ENCODE measurements around the gene ARHGAP28.

DNA sequence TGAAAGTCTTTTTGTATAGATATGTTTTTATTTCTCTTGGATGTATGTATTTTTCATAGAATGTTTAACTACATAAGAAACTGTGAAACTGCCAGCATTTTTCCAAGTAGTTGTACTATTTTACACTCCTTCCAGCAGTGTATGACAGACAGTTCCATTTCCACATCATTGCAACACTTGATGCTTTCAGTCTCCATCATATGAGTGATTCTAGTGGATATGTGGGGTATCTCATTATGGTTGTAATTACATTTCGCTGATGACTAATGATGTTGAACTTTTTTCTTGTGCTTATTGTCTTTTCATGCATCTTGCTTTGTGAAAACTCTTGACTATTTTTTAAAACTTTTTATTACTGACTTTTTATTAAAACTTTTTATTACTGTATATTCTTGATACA lies 101.4 kb downstream of the ARHGAP28 start:
- TF ChIP-seq POLR2A (IDR thresholded peaks at IDR 0.05) = no peak
- TF ChIP-seq, protein P1, sequence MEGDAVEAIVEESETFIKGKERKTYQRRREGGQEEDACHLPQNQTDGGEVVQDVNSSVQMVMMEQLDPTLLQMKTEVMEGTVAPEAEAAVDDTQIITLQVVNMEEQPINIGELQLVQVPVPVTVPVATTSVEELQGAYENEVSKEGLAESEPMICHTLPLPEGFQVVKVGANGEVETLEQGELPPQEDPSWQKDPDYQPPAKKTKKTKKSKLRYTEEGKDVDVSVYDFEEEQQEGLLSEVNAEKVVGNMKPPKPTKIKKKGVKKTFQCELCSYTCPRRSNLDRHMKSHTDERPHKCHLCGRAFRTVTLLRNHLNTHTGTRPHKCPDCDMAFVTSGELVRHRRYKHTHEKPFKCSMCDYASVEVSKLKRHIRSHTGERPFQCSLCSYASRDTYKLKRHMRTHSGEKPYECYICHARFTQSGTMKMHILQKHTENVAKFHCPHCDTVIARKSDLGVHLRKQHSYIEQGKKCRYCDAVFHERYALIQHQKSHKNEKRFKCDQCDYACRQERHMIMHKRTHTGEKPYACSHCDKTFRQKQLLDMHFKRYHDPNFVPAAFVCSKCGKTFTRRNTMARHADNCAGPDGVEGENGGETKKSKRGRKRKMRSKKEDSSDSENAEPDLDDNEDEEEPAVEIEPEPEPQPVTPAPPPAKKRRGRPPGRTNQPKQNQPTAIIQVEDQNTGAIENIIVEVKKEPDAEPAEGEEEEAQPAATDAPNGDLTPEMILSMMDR (IDR thresholded peaks at IDR 0.05) = no peak
